GM12892 (cell line): ENCODE results near the gene PABPC1L.

Experiments
- POLR2A ChIP-seq: IDR thresholded peaks from 2 replicates; pipeline ENCODE4 v1.6.1; 2011; ENCODE audit warnings: low read depth, low read length, control low read depth
- POLR2AphosphoS5 ChIP-seq: IDR thresholded peaks from 2 replicates; pipeline ENCODE4 v1.6.1; 2011; ENCODE audit warnings: low read depth, low read length, control low read depth
- TAF1 ChIP-seq: IDR thresholded peaks from 2 replicates; pipeline ENCODE4 v1.6.1; 2011; ENCODE audit warnings: low read depth, mild to moderate bottlenecking, control low read depth, low read length, borderline replicate concordance

DNA sequence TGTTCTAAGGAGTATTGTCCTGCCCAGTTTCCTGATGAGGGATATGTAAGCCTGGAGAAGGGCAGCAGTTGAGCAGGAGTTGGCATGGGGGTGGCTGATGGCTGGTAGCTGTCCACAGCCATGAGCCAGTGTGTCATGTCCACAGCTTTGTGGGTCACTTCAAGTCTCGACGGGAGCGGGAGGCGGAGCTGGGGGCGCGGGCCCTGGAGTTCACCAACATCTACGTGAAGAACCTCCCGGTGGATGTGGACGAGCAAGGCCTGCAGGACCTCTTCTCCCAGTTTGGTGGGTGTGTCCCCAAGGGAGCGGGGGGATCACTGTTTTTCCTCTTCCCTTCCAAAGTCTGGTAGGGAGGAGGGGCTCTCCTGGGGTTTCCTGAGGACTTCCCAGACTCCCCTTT lies 8.9 kb downstream of the PABPC1L start:
- TF ChIP-seq POLR2A (no peak), TAF1 (no peak), POLR2AphosphoS5 (no peak)
